HG03571 (cell line): ENCODE data around the gene BFSP2.
A peak's percentile ranks its signal among the peaks of the same experiment; 100 is the strongest.
"Not testable (repeated sequence)": the region's sequence is repeated elsewhere in the genome, so short reads cannot be mapped to it uniquely, and the experiment has no call there.

ENCODE experiments used
- ATAC-seq: cut with Tn5 transposase; IDR thresholded peaks from one replicate; pipeline ENCODE4 v1.9.1; 2021; ENCODE audit not compliant: unreplicated experiment

The BFSP2 gene

GRCh38 chr3:133455281-133455680 is 55.4 kb downstream of the BFSP2 start:
- no peak for ATAC-seq

- ATAC-seq = no peak
Observed at GRCh38 chr3:133455960-133456359, 56.1 kb downstream of the BFSP2 start.

DNA sequence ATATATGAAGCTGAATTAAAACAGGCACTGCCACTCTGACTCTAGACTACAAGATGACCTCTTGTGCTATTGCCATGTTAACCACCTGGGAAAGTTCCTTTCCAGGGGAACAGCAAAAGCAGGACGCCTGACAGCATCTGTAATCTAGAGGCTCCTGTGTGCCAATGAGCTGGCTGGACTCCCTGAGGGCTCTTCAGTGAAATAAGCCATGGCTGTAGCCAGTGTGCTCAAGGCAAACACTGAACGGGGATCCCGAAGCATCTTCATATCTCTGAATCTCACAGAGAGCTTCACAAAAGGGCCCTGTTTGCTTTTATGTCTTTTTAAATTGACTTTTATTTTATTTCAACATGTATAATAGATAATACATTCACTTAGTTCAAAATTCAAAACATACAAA is 57.2 kb downstream of the BFSP2 start:
- ATAC-seq = no peak

- no peak for ATAC-seq
Observed at GRCh38 chr3:133457465-133458067, 57.7 kb downstream of the BFSP2 start.

- ATAC-seq = no peak
Observed at GRCh38 chr3:133459400-133459799, 59.5 kb downstream of the BFSP2 start.

DNA sequence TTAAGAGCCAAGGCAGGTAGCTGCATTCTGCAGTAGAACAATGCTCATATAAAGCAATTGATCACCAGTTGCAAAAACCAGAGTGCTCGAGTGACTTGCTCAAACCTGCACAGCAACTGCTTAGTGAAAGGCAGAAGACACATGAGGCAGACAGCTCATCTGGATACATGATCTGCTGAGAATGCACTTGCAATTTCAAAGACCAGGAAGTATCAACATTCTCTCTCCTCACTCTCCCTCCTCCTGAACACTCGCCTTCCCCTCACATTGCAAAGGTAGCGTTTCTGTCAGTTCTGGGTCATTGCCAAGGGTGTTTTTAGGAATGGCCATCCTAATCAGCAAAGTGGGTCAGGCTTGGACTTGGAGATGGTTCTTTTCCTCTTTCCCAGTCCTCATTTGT is 61.0 kb downstream of the BFSP2 start:
- no peak for ATAC-seq

GRCh38 chr3:133461291-133461690 is 61.4 kb downstream of the BFSP2 start:
- no peak for ATAC-seq

- no peak for ATAC-seq
Observed at GRCh38 chr3:133463347-133463860, 63.5 kb downstream of the BFSP2 start.

DNA sequence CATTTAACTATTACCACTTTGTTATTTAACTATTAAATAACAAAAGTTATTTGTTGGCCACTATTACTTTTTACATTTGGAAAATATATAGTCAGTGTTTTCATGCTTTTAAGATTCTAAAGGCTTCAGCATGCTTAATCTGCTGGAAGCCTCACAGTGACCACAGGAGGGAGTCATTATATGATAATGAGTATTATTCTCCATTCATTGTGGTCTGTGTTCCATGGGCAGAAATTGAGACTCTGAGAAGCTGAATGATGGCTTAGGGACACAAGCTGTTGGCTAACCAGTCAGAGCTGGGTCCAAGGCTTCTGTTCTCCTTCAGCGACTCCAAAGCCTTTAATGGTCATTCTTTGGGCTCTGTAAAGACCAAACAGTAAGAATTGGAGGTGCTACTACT is 64.7 kb downstream of the BFSP2 start:
- ATAC-seq = no peak

DNA sequence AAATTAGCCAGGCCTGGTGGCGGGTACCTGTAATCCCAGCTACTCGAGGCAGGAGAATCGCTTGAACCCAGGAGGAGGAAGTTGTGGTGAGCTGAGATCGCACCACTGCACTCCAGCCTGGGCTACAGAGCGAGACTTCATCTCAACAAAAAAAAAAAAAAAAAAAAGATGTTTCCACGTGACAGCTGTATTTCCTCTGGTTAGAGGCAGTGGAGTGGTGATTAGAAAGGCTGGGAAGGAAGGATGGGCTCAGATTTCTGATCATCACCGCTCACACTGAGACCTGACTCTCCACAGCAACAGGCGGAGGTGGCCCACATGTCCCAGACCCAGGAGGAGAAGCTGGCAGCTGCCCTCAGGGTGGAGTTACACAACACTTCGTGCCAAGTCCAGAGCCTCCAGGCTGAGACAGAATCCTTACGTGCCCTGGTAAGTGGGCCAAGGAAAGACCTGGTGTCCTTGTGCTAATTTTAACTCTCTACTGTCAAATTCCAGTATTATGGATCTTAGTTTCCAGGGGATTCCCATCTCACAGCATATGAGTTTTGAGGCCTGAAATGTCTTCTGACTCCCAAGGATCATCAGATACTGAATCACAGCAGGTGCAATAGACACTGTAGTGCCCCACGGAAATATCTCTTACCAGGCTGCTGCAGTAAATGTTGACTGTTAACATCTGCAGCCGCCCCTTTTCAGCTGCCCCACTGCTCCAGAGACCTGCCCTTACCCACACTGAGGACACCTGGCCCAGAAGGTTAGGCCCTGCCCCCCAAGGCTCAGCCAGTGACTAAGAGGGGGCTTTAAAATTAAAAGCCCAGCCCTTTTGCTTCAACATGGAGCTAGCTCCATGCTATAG is 66.9 kb downstream of the BFSP2 start:
- no peak for ATAC-seq

GRCh38 chr3:133467780-133468179 is 67.9 kb downstream of the BFSP2 start:
- ATAC-seq = no peak

DNA sequence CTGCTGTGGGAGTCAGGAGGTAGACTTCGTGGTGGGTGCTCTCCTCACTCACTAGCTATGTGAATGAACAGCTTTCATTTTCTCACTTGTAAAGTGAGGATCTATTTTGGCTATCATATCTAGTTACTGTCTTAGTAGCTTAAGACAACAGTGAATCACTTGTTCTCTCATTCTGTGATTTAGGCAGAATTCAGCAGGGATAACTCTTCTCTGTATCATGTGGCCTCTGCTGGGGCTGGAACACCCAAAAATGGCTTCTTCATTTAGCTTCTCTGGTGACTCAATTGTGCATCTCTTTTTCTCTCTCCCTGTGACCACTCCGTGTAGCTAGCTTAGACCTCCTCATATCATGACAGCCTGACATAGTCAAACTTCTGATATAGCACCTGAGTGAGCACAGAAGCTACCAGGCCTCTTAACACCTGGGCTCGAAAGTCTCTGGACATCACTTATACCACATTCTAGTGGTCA is 68.4 kb downstream of the BFSP2 start:
- ATAC-seq = no peak

- ATAC-seq = no peak
Observed at GRCh38 chr3:133469140-133469731, 69.4 kb downstream of the BFSP2 start.

- ATAC-seq = no peak
Observed at GRCh38 chr3:133472242-133472641, 72.4 kb downstream of the BFSP2 start.

DNA sequence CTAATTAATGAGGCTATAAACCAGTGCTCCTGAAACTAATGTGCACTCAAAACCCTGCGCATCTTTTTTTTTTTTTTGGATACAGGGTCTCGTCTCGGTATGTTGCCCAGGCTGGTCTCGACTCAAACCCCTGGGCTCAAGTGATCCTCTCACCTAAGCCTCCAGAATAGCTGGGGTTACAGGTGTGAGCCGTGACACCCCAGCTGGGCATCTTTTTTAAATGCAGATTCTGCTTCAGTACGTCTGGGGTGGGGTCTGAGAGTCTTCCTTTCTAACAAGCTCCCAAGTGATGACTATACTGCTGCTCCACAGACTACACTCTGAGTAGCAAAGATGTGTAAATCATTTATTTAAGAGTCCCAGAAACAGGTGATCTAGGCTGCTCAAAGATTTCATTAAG is 73.0 kb downstream of the BFSP2 start:
- ATAC-seq = no peak

GRCh38 chr3:133473472-133474191 is 73.8 kb downstream of the BFSP2 start:
- not testable (repeated sequence) for ATAC-seq

GRCh38 chr3:133474251-133474801 is 74.5 kb downstream of the BFSP2 start:
- no peak for ATAC-seq

- no peak for ATAC-seq
Observed at GRCh38 chr3:133474817-133475216, 75.0 kb downstream of the BFSP2 start.

DNA sequence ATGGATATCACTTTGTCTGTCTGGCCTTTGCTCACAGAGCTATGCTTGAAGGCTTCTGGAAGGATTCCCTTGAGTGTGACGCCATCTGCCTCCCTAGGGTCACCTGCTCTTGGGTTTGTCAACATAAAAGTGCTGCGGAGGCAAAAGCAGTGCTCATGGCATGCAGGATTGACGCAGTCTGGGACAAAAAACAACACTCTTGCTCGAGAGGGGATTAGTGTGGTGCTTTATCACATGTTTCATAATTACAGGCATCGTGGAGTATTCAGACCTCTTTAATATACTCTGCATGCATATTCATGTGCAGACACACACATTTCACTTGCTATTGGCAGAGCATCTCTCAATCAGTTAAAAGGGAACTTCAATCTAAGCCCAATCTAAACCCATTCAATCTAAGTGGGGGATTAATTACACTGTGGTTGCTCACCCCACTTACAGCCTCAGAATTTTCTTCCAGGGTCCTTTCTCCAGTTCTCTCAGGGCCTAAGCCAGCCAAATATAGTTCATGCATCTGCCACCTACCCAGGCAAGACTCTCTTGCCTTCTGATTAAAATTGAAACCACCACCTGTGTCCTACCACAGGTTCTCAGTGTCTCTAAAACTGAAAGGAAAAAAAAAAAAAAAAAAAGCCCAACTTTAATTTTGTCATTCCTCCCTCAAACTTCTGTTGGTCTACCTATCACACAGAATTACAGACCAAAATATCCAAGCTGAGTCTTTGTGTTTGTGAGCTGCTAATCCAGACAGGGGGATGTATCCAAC is 75.6 kb downstream of the BFSP2 start:
- peak; percentile 81 for ATAC-seq

DNA sequence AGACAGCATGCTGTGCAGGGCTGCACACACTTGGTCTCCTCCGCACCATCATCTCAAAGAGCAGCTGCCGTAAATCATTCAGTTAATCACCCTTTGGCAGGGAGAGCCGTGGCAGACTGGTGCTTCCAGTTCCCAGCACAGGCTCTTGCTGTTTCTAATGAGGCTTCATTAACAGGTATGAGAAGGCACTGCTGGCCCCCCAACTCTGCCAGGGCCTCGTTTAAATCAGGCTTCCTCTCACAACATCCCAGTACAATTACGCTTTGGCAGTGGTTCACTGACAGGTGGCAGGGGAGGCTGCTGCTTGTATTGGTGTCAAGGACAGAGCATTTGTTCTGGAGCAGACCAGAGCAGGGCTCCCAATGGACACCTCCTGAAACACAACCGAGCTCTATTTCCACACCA is 77.1 kb downstream of the BFSP2 start:
- ATAC-seq = no peak
